ENCODE results near the gene ZCCHC14.

DNA sequence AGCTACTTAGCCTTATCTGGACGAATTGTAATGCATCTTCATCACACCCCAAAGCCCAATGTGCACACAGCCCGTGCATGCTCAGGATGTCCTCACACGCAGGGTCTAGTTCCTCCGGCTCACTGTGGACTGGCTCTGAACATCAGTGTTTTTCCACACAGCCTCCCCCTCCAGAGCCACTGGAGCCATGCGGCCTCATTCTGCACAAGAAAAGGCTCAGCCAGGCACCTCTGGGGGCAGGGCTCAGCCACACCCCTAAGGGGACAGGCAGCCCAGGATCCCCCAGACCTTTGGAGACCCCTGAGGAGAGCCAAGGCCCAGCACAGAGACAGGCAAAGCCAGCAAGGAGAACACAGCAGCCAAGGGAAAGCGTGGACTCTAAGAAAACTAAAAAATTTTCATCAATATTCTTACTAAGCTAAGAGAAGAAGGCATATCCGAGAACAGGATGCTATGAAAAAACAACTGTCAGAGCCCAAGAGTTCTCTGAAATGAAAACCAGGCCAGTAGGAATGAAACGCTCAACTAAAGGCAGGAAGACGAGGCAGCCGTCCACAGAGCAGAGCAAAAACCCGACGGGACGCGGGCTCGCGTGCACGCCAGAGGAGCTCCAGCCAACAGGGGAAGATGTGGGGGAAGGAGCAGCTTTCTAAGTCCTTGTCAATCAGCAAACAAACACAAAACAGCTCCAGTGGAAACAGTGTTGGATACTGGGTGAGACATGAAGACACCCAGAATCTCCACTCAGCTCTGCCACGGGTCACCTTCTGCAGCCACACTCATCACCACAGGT lies 66.2 kb downstream of the ZCCHC14 start:
- TF ChIP-seq RAD21 (IDR thresholded peaks at IDR 0.05; ENCODE audit: low read depth), result no peak
- no peak for TF ChIP-seq POLR2A (IDR thresholded peaks at IDR 0.05; ENCODE audit: borderline replicate concordance, extremely low read depth, insufficient read depth, insufficient read length)
- TF ChIP-seq, protein P1, sequence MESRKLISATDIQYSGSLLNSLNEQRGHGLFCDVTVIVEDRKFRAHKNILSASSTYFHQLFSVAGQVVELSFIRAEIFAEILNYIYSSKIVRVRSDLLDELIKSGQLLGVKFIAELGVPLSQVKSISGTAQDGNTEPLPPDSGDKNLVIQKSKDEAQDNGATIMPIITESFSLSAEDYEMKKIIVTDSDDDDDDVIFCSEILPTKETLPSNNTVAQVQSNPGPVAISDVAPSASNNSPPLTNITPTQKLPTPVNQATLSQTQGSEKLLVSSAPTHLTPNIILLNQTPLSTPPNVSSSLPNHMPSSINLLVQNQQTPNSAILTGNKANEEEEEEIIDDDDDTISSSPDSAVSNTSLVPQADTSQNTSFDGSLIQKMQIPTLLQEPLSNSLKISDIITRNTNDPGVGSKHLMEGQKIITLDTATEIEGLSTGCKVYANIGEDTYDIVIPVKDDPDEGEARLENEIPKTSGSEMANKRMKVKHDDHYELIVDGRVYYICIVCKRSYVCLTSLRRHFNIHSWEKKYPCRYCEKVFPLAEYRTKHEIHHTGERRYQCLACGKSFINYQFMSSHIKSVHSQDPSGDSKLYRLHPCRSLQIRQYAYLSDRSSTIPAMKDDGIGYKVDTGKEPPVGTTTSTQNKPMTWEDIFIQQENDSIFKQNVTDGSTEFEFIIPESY (IDR thresholded peaks at IDR 0.05; ENCODE audit: extremely low read depth, insufficient replicate concordance, low read length), result no peak
- TF ChIP-seq, protein P2, sequence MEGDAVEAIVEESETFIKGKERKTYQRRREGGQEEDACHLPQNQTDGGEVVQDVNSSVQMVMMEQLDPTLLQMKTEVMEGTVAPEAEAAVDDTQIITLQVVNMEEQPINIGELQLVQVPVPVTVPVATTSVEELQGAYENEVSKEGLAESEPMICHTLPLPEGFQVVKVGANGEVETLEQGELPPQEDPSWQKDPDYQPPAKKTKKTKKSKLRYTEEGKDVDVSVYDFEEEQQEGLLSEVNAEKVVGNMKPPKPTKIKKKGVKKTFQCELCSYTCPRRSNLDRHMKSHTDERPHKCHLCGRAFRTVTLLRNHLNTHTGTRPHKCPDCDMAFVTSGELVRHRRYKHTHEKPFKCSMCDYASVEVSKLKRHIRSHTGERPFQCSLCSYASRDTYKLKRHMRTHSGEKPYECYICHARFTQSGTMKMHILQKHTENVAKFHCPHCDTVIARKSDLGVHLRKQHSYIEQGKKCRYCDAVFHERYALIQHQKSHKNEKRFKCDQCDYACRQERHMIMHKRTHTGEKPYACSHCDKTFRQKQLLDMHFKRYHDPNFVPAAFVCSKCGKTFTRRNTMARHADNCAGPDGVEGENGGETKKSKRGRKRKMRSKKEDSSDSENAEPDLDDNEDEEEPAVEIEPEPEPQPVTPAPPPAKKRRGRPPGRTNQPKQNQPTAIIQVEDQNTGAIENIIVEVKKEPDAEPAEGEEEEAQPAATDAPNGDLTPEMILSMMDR (IDR thresholded peaks at IDR 0.05 in 2 of 3, conservative IDR thresholded peaks at IDR 0.05 in 1 of 3; ENCODE audit: borderline replicate concordance in 1 of 3, insufficient read depth in 1 of 3, low read depth in 2 of 3, low read length in 2 of 3), result no peak
- TF ChIP-seq SIN3A (IDR thresholded peaks at IDR 0.05; ENCODE audit: low read depth), result no peak
- TF ChIP-seq ZNF274 (IDR thresholded peaks at IDR 0.05; ENCODE audit: low read depth, low read length), result no peak
- no peak for TF ChIP-seq EGR1 (IDR thresholded peaks at IDR 0.05; ENCODE audit: low read depth)
- no peak for TF ChIP-seq POLR2AphosphoS5 (IDR thresholded peaks at IDR 0.05; ENCODE audit: low read depth, low read length)
- no peak for TF ChIP-seq EZH2phosphoT487 (IDR thresholded peaks at IDR 0.05; ENCODE audit: borderline replicate concordance)
- TF ChIP-seq YY1 (IDR thresholded peaks at IDR 0.05; ENCODE audit: extremely low read depth, insufficient replicate concordance, low read depth, low read length), result no peak
- no peak for TF ChIP-seq EZH2 (IDR thresholded peaks at IDR 0.05)

All from HCT116 (cell line).